ENCODE data around the gene SLC7A6OS. TPM values are rescaled to one million over a fixed set of nuclear protein-coding genes. Genes with fewer than 3 reads are reported as not detected.

SLC7A6OS gene
- total RNA-seq, 1 experiment from 2014 or later = 24.5 TPM

- no peaks in the 10 kb centered on the region for H3K9me3 Mint-ChIP-seq
- H3K36me3 Mint-ChIP-seq (ENCODE audit: insufficient read depth in 1 of 3, low read depth in 3 of 3) = peaks cover 24 to 63% (median 55%) of the 10 kb centered on the region in 3 experiments; a peak in 6 of 7 replicates
- Histone ChIP-seq H3K27me3 (ENCODE audit: insufficient read depth, low read length) (no peaks in the 10 kb centered on the region), H2BK15ac (ENCODE audit: low read depth, low read length) (no peak overlapping the region), H2AK5ac (ENCODE audit: insufficient read length, low read length) (no peak overlapping the region), H2AFZ (ENCODE audit: low read length) (no peak overlapping the region), H2BK12ac (ENCODE audit: insufficient read length, low read depth, low read length) (no peak overlapping the region), H2BK5ac (ENCODE audit: insufficient read length, low read length) (no peak overlapping the region), H3K23me2 (ENCODE audit: insufficient read length, low read depth, low read length, poor library complexity, severe bottlenecking) (peaks cover 13% of the 10 kb centered on the region), H4K5ac (ENCODE audit: insufficient read length, low read depth, low read length) (no peak overlapping the region), H4K8ac (replicated peaks; ENCODE audit: insufficient read length, low read depth, low read length) (no peak overlapping the region), H3K9me3 (ENCODE audit: control insufficient read depth, low read depth, low read length) (no peaks in the 10 kb centered on the region), H3K79me2 (ENCODE audit: insufficient read depth, low read length) (peaks cover 2% of the 10 kb centered on the region; the same call in 1 of the 2 replicates), H3K4me2 (ENCODE audit: insufficient read depth, insufficient read length, low read length) (no peak overlapping the region), H4K91ac (ENCODE audit: insufficient read length, low read depth, low read length) (no peak overlapping the region), H3K18ac (ENCODE audit: insufficient read length, low read depth, low read length) (no peak overlapping the region), H3K4ac (ENCODE audit: low read depth, low read length) (no peak overlapping the region), H3K56ac (ENCODE audit: insufficient read length, low read depth, low read length) (no peak overlapping the region), H2BK120ac (ENCODE audit: low read depth, low read length, poor library complexity, severe bottlenecking) (no peak overlapping the region), H3K79me1 (ENCODE audit: insufficient read depth, low read depth, low read length, poor library complexity, severe bottlenecking) (no peaks in the 10 kb centered on the region), H3K14ac (ENCODE audit: insufficient read depth, low read length) (no peak overlapping the region), H4K20me1 (ENCODE audit: control insufficient read depth, insufficient read depth, insufficient read length) (no peaks in the 10 kb centered on the region), H2BK20ac (ENCODE audit: low read depth, low read length, poor library complexity, severe bottlenecking) (no peak overlapping the region), H3K23ac (ENCODE audit: insufficient read length, low read depth, low read length) (no peak overlapping the region), H3K27ac (ENCODE audit: insufficient read length, low read depth, low read length) (no peak overlapping the region), H3T11ph (ENCODE audit: low read length) (no peak overlapping the region), H3K4me1 (ENCODE audit: insufficient read depth, low read length) (peaks cover 2% of the 10 kb centered on the region; the same call in 1 of the 2 replicates), H3K9ac (ENCODE audit: extremely low read depth, insufficient read length, low read length) (no peak overlapping the region)
- no peak overlapping the region for H3K4me3 Mint-ChIP-seq
- no CpG with 5 or more reads among the region's 3 CpGs for WGBS (ENCODE audit: extremely low coverage, insufficient read length, low lambda C conversion rate)
- H3K27me3 Mint-ChIP-seq (ENCODE audit: low read depth) = no peaks in the 10 kb centered on the region
- peaks cover 9 to 10% of the 10 kb centered on the region in 2 experiments for H3K4me1 Mint-ChIP-seq
- DNase-seq = no peak
- TF ChIP-seq, protein P1, sequence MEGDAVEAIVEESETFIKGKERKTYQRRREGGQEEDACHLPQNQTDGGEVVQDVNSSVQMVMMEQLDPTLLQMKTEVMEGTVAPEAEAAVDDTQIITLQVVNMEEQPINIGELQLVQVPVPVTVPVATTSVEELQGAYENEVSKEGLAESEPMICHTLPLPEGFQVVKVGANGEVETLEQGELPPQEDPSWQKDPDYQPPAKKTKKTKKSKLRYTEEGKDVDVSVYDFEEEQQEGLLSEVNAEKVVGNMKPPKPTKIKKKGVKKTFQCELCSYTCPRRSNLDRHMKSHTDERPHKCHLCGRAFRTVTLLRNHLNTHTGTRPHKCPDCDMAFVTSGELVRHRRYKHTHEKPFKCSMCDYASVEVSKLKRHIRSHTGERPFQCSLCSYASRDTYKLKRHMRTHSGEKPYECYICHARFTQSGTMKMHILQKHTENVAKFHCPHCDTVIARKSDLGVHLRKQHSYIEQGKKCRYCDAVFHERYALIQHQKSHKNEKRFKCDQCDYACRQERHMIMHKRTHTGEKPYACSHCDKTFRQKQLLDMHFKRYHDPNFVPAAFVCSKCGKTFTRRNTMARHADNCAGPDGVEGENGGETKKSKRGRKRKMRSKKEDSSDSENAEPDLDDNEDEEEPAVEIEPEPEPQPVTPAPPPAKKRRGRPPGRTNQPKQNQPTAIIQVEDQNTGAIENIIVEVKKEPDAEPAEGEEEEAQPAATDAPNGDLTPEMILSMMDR (conservative IDR thresholded peaks at IDR 0.05) = no peak
- H3K27ac Mint-ChIP-seq = no peak overlapping the region
Observed at GRCh38 chr16:68306633-68307032, 4.1 kb downstream of the SLC7A6OS start.
